CD14-positive monocyte (primary cell): ENCODE measurements around the gene PER1. TPM values are rescaled to one million over a fixed set of nuclear protein-coding genes. Genes with fewer than 3 reads are reported as not detected.

Source experiments
- DNase-seq, 3 donors: peaks; one replicate each; pipeline ENCODE4 v3.0.0-alpha.2; 2011 to 2022
- H2AFZ ChIP-seq: 2 replicates; pipeline ENCODE4 v1.6.0; 2012; ENCODE audit warnings: mild to moderate bottlenecking, low read depth, low read length, inconsistent platforms; ENCODE audit not compliant: insufficient read depth, poor library complexity, severe bottlenecking
- H3K27ac ChIP-seq, 2 donors: 1 replicate in 1 of 2; 2 replicates in 1 of 2; pipeline ENCODE4 v1.5.1; 2012 to 2013; ENCODE audit warnings: low read length in 2 of 2, control low read depth in 1 of 2, inconsistent platforms in 1 of 2, low read depth in 1 of 2, mild to moderate bottlenecking in 1 of 2
- H3K27me3 ChIP-seq, 2 donors: one replicate each; pipeline versions ENCODE4 v1.6.0 to v1.6.1; 2011 to 2013; ENCODE audit warnings: low read length in 2 of 2; ENCODE audit not compliant: control insufficient read depth in 2 of 2, insufficient read depth in 2 of 2
- H3K36me3 ChIP-seq, 2 donors: replicated peaks in 1 of 2; 1 replicate in 1 of 2; 2 replicates in 1 of 2; pipeline versions ENCODE4 v1.5.1 to v1.6.1; 2012 to 2013; ENCODE audit warnings: low read length in 2 of 2, control low read depth in 1 of 2, inconsistent platforms in 1 of 2, mild to moderate bottlenecking in 1 of 2; ENCODE audit not compliant: insufficient read depth in 2 of 2, control insufficient read depth in 1 of 2
- H3K4me1 ChIP-seq, 2 donors: 1 replicate in 1 of 2; 2 replicates in 1 of 2; pipeline versions ENCODE4 v1.5.1 to v1.6.1; 2012 to 2013; ENCODE audit warnings: low read length in 2 of 2, control low read depth in 1 of 2, inconsistent platforms in 1 of 2, mild to moderate bottlenecking in 1 of 2, moderate library complexity in 1 of 2; ENCODE audit not compliant: insufficient read depth in 2 of 2, control insufficient read depth in 1 of 2
- H3K4me2 ChIP-seq: replicated peaks from 2 replicates; pipeline ENCODE3; 2012; ENCODE audit warnings: low read length, moderate library complexity, mild to moderate bottlenecking; ENCODE audit not compliant: poor library complexity, severe bottlenecking; ENCODE audit errors: extremely low read depth
- H3K4me3 ChIP-seq, 3 experiments: fragments of 200-600 bp in 1 of 3; sonication (generic) in 1 of 3; replicated peaks in 1 of 3; 1 replicate in 2 of 3; 2 replicates in 1 of 3; pipeline ENCODE4 v1.5.1; 2011 to 2013; ENCODE audit warnings: low read length in 3 of 3, mild to moderate bottlenecking in 3 of 3, control low read depth in 2 of 3, low read depth in 2 of 3, inconsistent platforms in 1 of 3, moderate library complexity in 1 of 3
- H3K79me2 ChIP-seq: 2 replicates; pipeline ENCODE4 v1.6.0; 2012; ENCODE audit warnings: mild to moderate bottlenecking, control low read depth, inconsistent platforms, low read length, moderate library complexity; ENCODE audit not compliant: insufficient read depth
- H3K9ac ChIP-seq: 2 replicates; pipeline ENCODE4 v1.6.0; 2017; ENCODE audit warnings: low read length, mild to moderate bottlenecking; ENCODE audit not compliant: insufficient read depth, poor library complexity, severe bottlenecking
- H3K9me3 ChIP-seq, 2 donors: replicated peaks in 1 of 2; 1 replicate in 1 of 2; 2 replicates in 1 of 2; pipeline versions ENCODE4 v1.5.1 to v1.6.1; 2012 to 2013; ENCODE audit warnings: low read length in 2 of 2, control low read depth in 1 of 2; ENCODE audit not compliant: control insufficient read depth in 1 of 2, insufficient read depth in 1 of 2
- H4K20me1 ChIP-seq: 2 replicates; pipeline ENCODE4 v1.6.0; 2012; ENCODE audit warnings: mild to moderate bottlenecking, low read length, control low read depth, moderate library complexity; ENCODE audit not compliant: insufficient read depth
- H3K27ac Mint-ChIP-seq, 7 donors: one replicate each; pipeline ENCODE4 v1.8.0; 2020; ENCODE audit warnings: mild to moderate bottlenecking in 7 of 7, mixed read lengths in 7 of 7, moderate library complexity in 6 of 7, inconsistent platforms in 2 of 7
- H3K27me3 Mint-ChIP-seq, 3 donors: one replicate each; pipeline ENCODE4 v1.8.0; 2021 to 2022; ENCODE audit warnings: low read depth in 3 of 3, mild to moderate bottlenecking in 3 of 3, mixed read lengths in 3 of 3, moderate library complexity in 3 of 3, inconsistent platforms in 1 of 3
- H3K36me3 Mint-ChIP-seq, 2 donors: one replicate each; pipeline ENCODE4 v1.8.0; 2020; ENCODE audit warnings: mixed read lengths in 2 of 2, inconsistent platforms in 1 of 2, mild to moderate bottlenecking in 1 of 2
- H3K4me1 Mint-ChIP-seq: one replicate; pipeline ENCODE4 v1.8.0; 2020; ENCODE audit warnings: mild to moderate bottlenecking, mixed read lengths
- H3K4me3 Mint-ChIP-seq, 2 donors: one replicate each; pipeline ENCODE4 v1.8.0; 2020; ENCODE audit warnings: mild to moderate bottlenecking in 2 of 2, mixed read lengths in 2 of 2, moderate library complexity in 1 of 2
- H3K9me3 Mint-ChIP-seq, 7 donors: one replicate each; pipeline ENCODE4 v1.8.0; 2020 to 2022; ENCODE audit warnings: mixed read lengths in 7 of 7, mild to moderate bottlenecking in 6 of 7, moderate library complexity in 6 of 7, inconsistent platforms in 2 of 7
- WGBS: methylation state at CpG from one replicate; pipeline ENCODE4 v1.1.5; 2013; ENCODE audit warnings: missing lambda C conversion rate; ENCODE audit not compliant: insufficient coverage; 5-methylcytosine and 5-hydroxymethylcytosine counted together
- intact Hi-C, 2 donors: fragments of 100-400 bp; cut with micrococcal nuclease; formaldehyde crosslinking; loops; one replicate each; pipeline versions ENCODE4 v1.15.0 to v1.15.1; 2023
- polyA plus RNA-seq, 3 donors: library from polyadenylated mRNA; depleted of rRNA in 1 of 3; unstranded in 2 of 3; stranded (reverse) in 1 of 3; fragments of 300-500 nt in 2 of 3; fragments of >200 nt in 1 of 3; fragmentation: Illumina TruSeq in 2 of 3; gene quantifications; 1 replicate in 2 of 3; 2 replicates in 1 of 3; pipeline ENCODE4 v1.2.3, GENCODE V29; 2012 to 2021
- TF ChIP-seq, protein P1 (sequence below): fragments of 200-600 bp; IDR thresholded peaks from one replicate; pipeline ENCODE4 v1.8.0; 2022; ENCODE audit warnings: antibody characterized with exemption, mild to moderate bottlenecking

Gene PER1
- polyA plus RNA-seq, 3 donors = 5.6 to 457 (median 9.6) TPM

DNA sequence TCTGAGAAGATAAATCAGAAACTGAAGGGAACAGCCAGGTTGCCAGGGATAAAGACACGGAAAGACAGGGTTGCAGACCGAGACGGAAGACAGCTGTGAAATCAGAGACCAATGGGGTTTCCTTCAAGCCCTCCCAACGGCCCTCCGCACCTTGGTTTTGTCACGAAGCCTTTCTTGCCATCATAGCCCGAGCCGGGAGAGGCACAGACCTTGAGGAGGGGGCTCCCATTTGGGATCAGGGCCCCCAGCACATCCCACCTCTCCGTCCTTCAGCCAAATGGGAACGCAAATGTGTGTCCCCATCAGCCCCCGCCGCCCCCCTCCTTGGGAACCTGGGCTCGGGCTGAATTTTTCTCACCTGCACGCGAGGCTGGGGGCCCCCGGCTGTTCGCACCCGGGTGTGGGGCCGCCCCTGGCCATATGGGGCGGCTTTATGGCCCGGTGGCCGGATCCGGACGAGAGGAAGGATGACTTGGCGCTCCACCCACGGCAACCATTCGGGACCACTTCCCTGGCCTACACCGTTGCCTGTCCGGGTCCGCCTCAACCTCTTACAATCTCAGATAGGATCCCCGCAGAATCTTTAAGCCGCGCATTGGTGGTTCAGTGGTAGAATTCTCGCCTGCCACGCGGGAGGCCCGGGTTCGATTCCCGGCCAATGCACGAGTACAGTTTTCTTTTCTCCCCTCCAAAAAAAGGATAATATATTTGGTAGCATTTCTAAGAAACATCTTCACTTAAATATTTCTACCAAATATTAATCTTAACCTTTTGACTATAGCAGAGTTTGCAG is 26.9 kb downstream of the PER1 start:
- H3K4me1 ChIP-seq = peaks cover 64 to 70% of the 10 kb centered on the region in 2 donors
- peak overlapping the region; percentile 54 for H2AFZ ChIP-seq
- H3K4me2 ChIP-seq = peak overlapping the region; percentile 98
- no peak overlapping the region for H3K27ac ChIP-seq
- no peaks in the 10 kb centered on the region for H3K36me3 ChIP-seq
- H3K4me3 ChIP-seq = peak overlapping the region; percentile 40 to 77 (median 47)
- H3K27me3 ChIP-seq = peaks cover 52 to 87% of the 10 kb centered on the region in 2 donors
- WGBS = 1% methylated on average over 28 of the region's 40 CpGs
- peaks cover 25% of the 10 kb centered on the region for H4K20me1 ChIP-seq
- H3K9ac ChIP-seq = no peak overlapping the region
- Mint-ChIP-seq H3K36me3 (peaks cover 21 to 32% of the 10 kb centered on the region in 2 donors), H3K27ac (peak overlapping the region in 1 of 7 donors; percentile 64), H3K4me3 (peak overlapping the region; percentile 86 to 97), H3K4me1 (peaks cover 62% of the 10 kb centered on the region), H3K27me3 (peaks cover 89 to 97% (median 91%) of the 10 kb centered on the region in 3 donors), H3K9me3 (peaks cover 0 to 47% (median 34%) of the 10 kb centered on the region in 7 donors)
- TF ChIP-seq, protein P1, sequence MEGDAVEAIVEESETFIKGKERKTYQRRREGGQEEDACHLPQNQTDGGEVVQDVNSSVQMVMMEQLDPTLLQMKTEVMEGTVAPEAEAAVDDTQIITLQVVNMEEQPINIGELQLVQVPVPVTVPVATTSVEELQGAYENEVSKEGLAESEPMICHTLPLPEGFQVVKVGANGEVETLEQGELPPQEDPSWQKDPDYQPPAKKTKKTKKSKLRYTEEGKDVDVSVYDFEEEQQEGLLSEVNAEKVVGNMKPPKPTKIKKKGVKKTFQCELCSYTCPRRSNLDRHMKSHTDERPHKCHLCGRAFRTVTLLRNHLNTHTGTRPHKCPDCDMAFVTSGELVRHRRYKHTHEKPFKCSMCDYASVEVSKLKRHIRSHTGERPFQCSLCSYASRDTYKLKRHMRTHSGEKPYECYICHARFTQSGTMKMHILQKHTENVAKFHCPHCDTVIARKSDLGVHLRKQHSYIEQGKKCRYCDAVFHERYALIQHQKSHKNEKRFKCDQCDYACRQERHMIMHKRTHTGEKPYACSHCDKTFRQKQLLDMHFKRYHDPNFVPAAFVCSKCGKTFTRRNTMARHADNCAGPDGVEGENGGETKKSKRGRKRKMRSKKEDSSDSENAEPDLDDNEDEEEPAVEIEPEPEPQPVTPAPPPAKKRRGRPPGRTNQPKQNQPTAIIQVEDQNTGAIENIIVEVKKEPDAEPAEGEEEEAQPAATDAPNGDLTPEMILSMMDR = no peak
- intact Hi-C loops = loop anchor here in 1 of 2 donors (5.0 kb wide), 1 partner anchor 37 kb away; the partner anchor contains the start of gene VAMP2
- H3K9me3 ChIP-seq = peaks cover 0 to 21% of the 10 kb centered on the region in 2 donors
- peak; percentile 79 to 85 (median 82) for DNase-seq
- no peaks in the 10 kb centered on the region for H3K79me2 ChIP-seq

DNA sequence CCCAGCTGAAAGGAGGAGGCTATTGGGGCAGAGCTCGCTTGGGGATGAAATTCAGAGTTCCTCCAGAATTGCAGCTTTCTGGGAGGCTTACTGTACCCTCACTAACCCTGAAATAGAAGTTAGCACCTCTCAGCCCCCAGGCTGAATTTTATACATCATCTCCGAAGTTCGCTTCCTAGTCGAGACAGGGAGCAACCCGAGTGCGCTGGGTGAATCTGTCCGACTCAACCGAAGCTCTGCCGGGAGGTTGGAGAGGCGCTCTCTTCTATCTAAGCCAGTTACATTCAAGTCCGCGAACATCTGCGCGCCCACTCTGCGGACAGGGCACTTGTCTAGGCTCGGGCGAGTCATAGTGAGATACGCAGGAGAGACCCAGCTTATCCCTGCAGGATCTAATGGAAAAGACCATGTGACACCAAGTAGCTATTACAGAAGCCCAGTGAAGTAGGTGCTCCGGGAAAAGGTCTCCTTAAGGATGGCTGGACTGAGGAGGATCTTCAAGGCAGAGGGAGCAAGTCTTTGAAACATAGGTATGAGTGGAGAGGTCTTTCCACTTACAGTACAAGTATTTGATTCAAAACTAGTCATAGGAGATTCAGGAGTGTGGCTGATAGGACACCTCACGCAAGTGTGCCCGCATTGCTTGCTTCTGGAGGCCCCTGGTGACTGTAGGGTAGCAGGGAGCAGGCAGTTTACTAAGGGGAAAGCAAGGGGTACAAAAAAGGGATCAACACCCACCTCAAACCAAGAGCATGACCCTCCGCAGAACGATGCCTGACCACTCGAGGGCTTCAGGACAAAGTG is 27.7 kb downstream of the PER1 start:
- H3K27me3 ChIP-seq = peaks cover 52 to 82% of the 10 kb centered on the region in 2 donors
- Mint-ChIP-seq H3K4me1 (peaks cover 70% of the 10 kb centered on the region), H3K4me3 (peak overlapping the region; percentile 86 to 97), H3K27ac (peak overlapping the region in 1 of 7 donors; percentile 41), H3K9me3 (peaks cover 0 to 47% (median 34%) of the 10 kb centered on the region in 7 donors), H3K27me3 (peaks cover 84 to 97% (median 91%) of the 10 kb centered on the region in 3 donors), H3K36me3 (peaks cover 21 to 33% of the 10 kb centered on the region in 2 donors)
- peak overlapping the region; percentile 98 for H3K4me2 ChIP-seq
- peak in 1 of 3 donors; percentile 3 for DNase-seq
- H3K9me3 ChIP-seq = peaks cover 0 to 21% of the 10 kb centered on the region in 2 donors
- peaks cover 67 to 78% of the 10 kb centered on the region in 2 donors for H3K4me1 ChIP-seq
- H3K4me3 ChIP-seq = peak overlapping the region in 1 of 3 experiments; percentile 77
- H3K9ac ChIP-seq = no peak overlapping the region
- TF ChIP-seq, protein P1 = no peak
- no peaks in the 10 kb centered on the region for H3K79me2 ChIP-seq
- no peaks in the 10 kb centered on the region for H3K36me3 ChIP-seq
- H4K20me1 ChIP-seq = peaks cover 25% of the 10 kb centered on the region
- intact Hi-C loops = loop anchor here (5.0 kb wide), 3 partner anchors 33 to 63 kb away; partner anchors contain the start of gene VAMP2 (in 1 of the 2)
- no peak overlapping the region for H3K27ac ChIP-seq
- H2AFZ ChIP-seq = no peak overlapping the region
- WGBS = 4% methylated on average over 20 of the region's 24 CpGs
